Left ventricle myocardium inferior (tissue), 1 donor: ENCODE results near the gene KIR2DL3. TPM values are rescaled to one million over a fixed set of nuclear protein-coding genes. Genes with fewer than 3 reads are reported as not detected.
"Not testable (repeated sequence)": the region's sequence is repeated elsewhere in the genome, so short reads cannot be mapped to it uniquely, and the experiment has no call there.

ENCODE experiments used
- DNase-seq: peaks from one replicate; pipeline ENCODE4 v3.0.0-alpha.2; 2020
- H3K27ac ChIP-seq: fragments of 200-600 bp; replicated peaks from 2 replicates; pipeline ENCODE4 v1.8.0; 2021
- H3K27me3 ChIP-seq: fragments of 200-600 bp; 2 replicates; pipeline ENCODE4 v1.8.0; 2021; ENCODE audit warnings: low read depth
- H3K36me3 ChIP-seq: fragments of 200-600 bp; 2 replicates; pipeline ENCODE4 v1.8.0; 2021
- H3K4me1 ChIP-seq: fragments of 200-600 bp; 2 replicates; pipeline ENCODE4 v1.8.0; 2021
- H3K4me3 ChIP-seq: fragments of 200-600 bp; 2 replicates; pipeline ENCODE4 v1.8.0; 2021; ENCODE audit warnings: mild to moderate bottlenecking, moderate library complexity
- H3K9me3 ChIP-seq: fragments of 200-600 bp; replicated peaks from 2 replicates; pipeline ENCODE4 v1.8.0; 2021
- CTCF ChIP-seq: fragments of 200-600 bp; IDR thresholded peaks from 2 replicates; pipeline ENCODE4 v1.8.0; 2021; ENCODE audit warnings: antibody characterized with exemption, mild to moderate bottlenecking, borderline replicate concordance
- intact Hi-C: fragments of 100-400 bp; cut with micrococcal nuclease; formaldehyde crosslinking; loops from one replicate; pipeline ENCODE4 v1.11.0; 2022
- long read RNA-seq: library from polyadenylated mRNA; unstranded; transcript quantifications from one replicate; pipeline ENCODE4 v2.0.0, GENCODE V29; 2021
- total RNA-seq: library from RNA; stranded (reverse); fragmentation: NEBNext Ultra II Directional; extraction: Animal tissue kit (Norgen Biotek cat#: 25700); gene quantifications from one replicate; pipeline ENCODE4 v1.2.1, GENCODE V29; 2021
- donor health status: DM: no; HTN: yes; CAD: no; lungs with severe emphysema.

Gene KIR2DL3
- not detected for total RNA-seq
- long read RNA-seq = 0 reads

DNA sequence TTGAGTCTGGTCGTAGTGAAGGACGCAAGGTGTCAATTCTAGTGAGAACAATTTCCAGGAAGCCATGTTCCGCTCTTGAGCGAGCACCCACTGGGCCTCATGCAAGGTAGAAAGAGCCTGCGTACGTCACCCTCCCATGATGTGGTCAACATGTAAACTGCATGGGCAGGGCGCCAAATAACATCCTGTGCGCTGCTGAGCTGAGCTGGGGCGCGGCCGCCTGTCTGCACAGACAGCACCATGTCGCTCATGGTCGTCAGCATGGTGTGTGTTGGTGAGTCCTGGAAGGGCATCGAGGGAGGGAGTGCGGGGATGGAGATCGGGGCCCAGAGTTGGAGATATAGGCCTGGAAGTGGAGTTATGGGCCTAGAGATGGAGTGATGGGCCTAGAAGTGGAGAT lies at the start of gene KIR2DL3:
TSS of gene KIR2DL3 (plus strand) at position 208 of the 400 bp plus-strand sequence. CDS start at position 241, 33 bp downstream.
- DNase-seq, H3K36me3 ChIP-seq, H3K4me3 ChIP-seq, intact Hi-C loops, H3K27ac ChIP-seq, H3K4me1 ChIP-seq: not testable (repeated sequence)
- Histone ChIP-seq H3K27me3 (peaks cover 17% of the 10 kb centered on the region), H3K9me3 (peaks cover 14% of the 10 kb centered on the region)

DNA sequence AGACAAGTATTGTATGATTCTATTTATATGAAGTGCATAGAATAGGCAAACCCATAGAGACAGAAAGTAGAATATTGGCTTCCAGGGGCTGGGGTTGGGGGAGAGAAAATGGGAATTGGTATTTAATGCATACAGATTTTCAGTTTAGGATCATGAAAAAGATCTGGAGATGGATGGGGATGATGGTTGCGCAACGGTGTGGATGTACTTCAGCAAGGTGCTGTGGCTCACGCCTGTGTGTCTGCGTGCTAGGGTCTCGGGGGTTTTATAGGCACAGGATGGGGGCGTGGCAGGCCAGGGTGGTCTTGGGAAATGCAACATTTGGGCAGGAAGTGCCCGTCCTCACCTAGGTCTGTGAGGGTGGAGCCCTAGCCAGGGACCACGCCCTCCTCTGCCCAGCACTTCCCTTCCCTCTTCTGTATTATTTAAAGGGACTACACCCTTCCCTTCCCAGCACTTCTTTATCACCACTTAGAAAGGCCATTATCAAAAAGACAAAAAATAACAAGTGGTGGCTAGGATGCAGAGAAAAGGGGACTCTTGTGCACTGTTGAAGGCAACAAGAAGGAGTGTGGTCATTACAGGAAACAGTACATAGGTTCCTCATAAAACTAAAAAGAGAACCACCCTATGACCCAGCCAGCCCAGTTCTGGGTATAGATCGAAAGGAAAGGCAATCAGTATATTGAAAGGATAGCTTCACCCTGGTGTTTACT lies 46.6 kb upstream of the KIR2DL3 start:
- Histone ChIP-seq H3K36me3 (no peaks in the 10 kb centered on the region), H3K27me3 (peaks cover 58% of the 10 kb centered on the region), H3K27ac (no peak overlapping the region), H3K9me3 (peaks cover 8% of the 10 kb centered on the region), H3K4me1 (no peaks in the 10 kb centered on the region), H3K4me3 (no peak overlapping the region)
- no peak for DNase-seq
- intact Hi-C loops = no loop called here
- TF ChIP-seq CTCF = no peak

GRCh38 chr19:54692298-54692615 lies 46.1 kb upstream of the KIR2DL3 start:
- no peak for TF ChIP-seq CTCF
- no peak for DNase-seq
- intact Hi-C loops = no loop called here
- Histone ChIP-seq H3K9me3 (peaks cover 8% of the 10 kb centered on the region), H3K36me3 (no peaks in the 10 kb centered on the region), H3K4me1 (no peaks in the 10 kb centered on the region), H3K27me3 (peaks cover 56% of the 10 kb centered on the region), H3K27ac (no peak overlapping the region), H3K4me3 (no peak overlapping the region)

DNA sequence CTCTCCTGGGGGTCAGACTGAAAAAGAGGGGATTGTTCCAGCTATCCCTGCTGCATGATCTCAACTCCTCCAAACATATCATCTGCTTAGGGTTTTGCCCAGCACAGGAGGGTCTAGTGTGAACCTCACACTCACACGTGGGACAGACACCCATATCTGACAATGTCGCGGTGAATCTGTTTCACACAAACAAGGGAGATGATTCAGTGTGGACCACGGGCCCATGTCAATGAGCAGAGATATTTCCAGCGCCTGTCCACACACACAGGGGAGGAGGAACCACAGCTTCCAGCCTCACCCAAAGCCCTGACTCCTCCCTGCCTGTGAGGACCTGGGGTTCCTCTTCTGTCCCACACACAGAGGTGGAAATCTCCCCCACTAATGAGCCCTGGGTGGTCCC lies 43.7 kb upstream of the KIR2DL3 start:
- no peak for DNase-seq
- intact Hi-C loops = no loop called here
- Histone ChIP-seq H3K4me1 (no peaks in the 10 kb centered on the region), H3K27ac (no peak overlapping the region), H3K4me3 (no peak overlapping the region), H3K36me3 (no peaks in the 10 kb centered on the region), H3K9me3 (peaks cover 8% of the 10 kb centered on the region), H3K27me3 (peaks cover 61% of the 10 kb centered on the region)
- TF ChIP-seq CTCF = no peak

- Histone ChIP-seq H3K9me3 (peaks cover 8% of the 10 kb centered on the region), H3K4me1 (no peaks in the 10 kb centered on the region), H3K36me3 (no peaks in the 10 kb centered on the region), H3K4me3 (no peak overlapping the region), H3K27ac (no peak overlapping the region), H3K27me3 (peaks cover 65% of the 10 kb centered on the region)
- intact Hi-C loops = no loop called here
- DNase-seq = no peak
- TF ChIP-seq CTCF = no peak
These were observed 42.2 kb upstream of the KIR2DL3 start for GRCh38 chr19:54696117-54696548.

- Histone ChIP-seq H3K4me1 (no peaks in the 10 kb centered on the region), H3K36me3 (no peaks in the 10 kb centered on the region), H3K27me3 (peaks cover 64% of the 10 kb centered on the region), H3K27ac (no peak overlapping the region), H3K4me3 (no peak overlapping the region), H3K9me3 (peaks cover 8% of the 10 kb centered on the region)
- DNase-seq = no peak
- no peak for TF ChIP-seq CTCF
- intact Hi-C loops = no loop called here
These were observed 41.5 kb upstream of the KIR2DL3 start for GRCh38 chr19:54696766-54697165.

DNA sequence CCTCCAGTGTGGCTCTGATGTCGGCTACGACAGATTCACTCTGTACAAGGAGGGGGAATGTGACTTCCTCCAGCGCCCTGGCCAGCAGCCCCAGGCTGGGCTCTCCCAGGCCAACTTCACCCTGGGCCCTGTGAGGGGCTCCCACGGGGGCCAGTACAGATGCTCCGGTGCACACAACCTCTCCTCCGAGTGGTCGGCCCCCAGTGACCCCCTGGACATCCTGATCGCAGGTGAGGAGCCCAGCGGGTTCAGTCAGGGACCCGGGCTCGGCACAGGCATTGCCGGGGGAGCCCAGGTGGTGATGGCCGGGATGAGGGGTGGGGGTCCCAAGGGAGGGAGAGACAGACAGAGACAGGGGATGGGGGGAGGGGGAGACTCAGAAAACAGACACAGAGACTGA lies 40.6 kb upstream of the KIR2DL3 start:
- H3K27ac ChIP-seq, H3K4me3 ChIP-seq, intact Hi-C loops, H3K4me1 ChIP-seq, H3K36me3 ChIP-seq, H3K9me3 ChIP-seq, DNase-seq: not testable (repeated sequence)
- peaks cover 58% of the 10 kb centered on the region for H3K27me3 ChIP-seq
